Measurements from ENCODE around the gene SRCAP.
A peak's percentile ranks its signal among the peaks of the same experiment; 100 is the strongest.

The SRCAP gene

DNA sequence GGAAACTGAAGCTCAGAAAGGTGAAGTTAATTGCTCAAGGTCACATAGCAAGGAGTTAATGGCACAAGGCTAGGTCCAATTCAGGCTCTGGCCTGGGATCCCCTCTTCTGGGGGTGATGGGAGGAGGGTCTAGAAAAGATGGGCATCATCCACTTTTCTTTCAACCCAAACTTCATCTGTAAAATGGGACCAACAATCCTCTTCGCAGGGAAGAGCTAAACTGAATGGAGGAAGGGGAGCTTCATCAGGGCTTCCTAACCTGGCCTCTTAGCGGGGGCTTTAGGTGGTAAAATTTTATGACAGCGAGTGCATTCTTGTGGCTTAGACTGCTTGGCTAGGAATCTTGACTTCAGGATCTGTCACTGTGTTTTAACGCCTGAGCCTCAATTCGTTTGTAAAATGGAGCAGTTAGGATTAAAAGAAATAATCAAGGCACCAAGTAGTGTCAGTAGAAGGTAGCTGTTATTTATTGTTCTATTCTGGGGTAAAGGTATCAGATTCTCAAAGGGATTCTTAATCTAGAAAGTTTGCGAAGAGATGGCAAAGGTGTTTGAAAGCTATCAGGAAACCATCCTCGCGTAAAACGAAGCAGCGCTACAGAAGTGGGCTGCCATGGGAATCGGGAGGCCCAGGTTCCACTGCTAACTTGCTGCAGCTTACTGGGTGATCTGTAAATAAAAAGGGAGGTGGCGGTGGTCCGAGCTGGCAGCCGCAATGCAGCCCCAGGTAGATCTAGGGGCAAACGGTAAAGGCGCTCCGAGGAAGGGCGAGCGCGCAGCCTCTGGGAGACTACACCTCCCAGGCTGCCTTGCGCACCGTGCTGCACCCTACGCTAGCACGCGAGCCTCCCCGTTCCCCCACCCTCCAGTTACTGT lies 1.5 kb upstream of the SRCAP start:
- Histone ChIP-seq H4K20me1 (ENCODE audit: insufficient read depth, low read length, poor library complexity, severe bottlenecking) (peaks cover 28% of the 10 kb centered on the region), H3F3A (ENCODE audit: low read depth) (peaks cover 4% of the 10 kb centered on the region), H3K4me1 (ENCODE audit: insufficient read depth, low read length, poor library complexity, severe bottlenecking) (peaks cover 33% of the 10 kb centered on the region), H3K27me3 (ENCODE audit: insufficient read depth, low read length, poor library complexity, severe bottlenecking) (peaks cover 4% of the 10 kb centered on the region), H2AFZ (ENCODE audit: low read length) (peak overlapping the region; percentile 56), H3K79me2 (ENCODE audit: insufficient read depth, low read length) (peaks cover 42% of the 10 kb centered on the region), H3K9me2 (replicated peaks; ENCODE audit: low read depth, low read length) (no peaks in the 10 kb centered on the region), H3K36me3 (ENCODE audit: insufficient read depth, low read length) (peaks cover 21% of the 10 kb centered on the region; the same call in 1 of the 2 replicates), H3K9me3 (ENCODE audit: insufficient read depth, low read depth, low read length) (no peaks in the 10 kb centered on the region), H3K4me3 (ENCODE audit: low read length, poor library complexity, severe bottlenecking) (peak overlapping the region; percentile 93), H3K4me2 (ENCODE audit: low read depth, low read length, poor library complexity, severe bottlenecking) (peak overlapping the region; percentile 71), H3K9ac (ENCODE audit: low read depth, low read length, poor library complexity, severe bottlenecking) (peak overlapping the region; percentile 100)
- no peak for TF ChIP-seq CTCF (conservative IDR thresholded peaks at IDR 0.05; ENCODE audit: low read length)
- TF ChIP-seq EZH2phosphoT487 (IDR thresholded peaks at IDR 0.05; ENCODE audit: borderline replicate concordance): no peak

GRCh38 chr16:30698139-30698815 lies 694 bp upstream of the SRCAP start:
- Histone ChIP-seq H3K79me2 (ENCODE audit: insufficient read depth, low read length) (peaks cover 46% of the 10 kb centered on the region), H3K4me1 (ENCODE audit: insufficient read depth, low read length, poor library complexity, severe bottlenecking) (peaks cover 31% of the 10 kb centered on the region), H3K9me3 (ENCODE audit: insufficient read depth, low read depth, low read length) (no peaks in the 10 kb centered on the region), H4K20me1 (ENCODE audit: insufficient read depth, low read length, poor library complexity, severe bottlenecking) (peaks cover 28% of the 10 kb centered on the region), H3K9ac (ENCODE audit: low read depth, low read length, poor library complexity, severe bottlenecking) (peak overlapping the region; percentile 100), H3K36me3 (ENCODE audit: insufficient read depth, low read length) (peaks cover 25% of the 10 kb centered on the region; the same call in 1 of the 2 replicates), H3F3A (ENCODE audit: low read depth) (peaks cover 4% of the 10 kb centered on the region), H3K9me2 (replicated peaks; ENCODE audit: low read depth, low read length) (no peaks in the 10 kb centered on the region), H3K4me2 (ENCODE audit: low read depth, low read length, poor library complexity, severe bottlenecking) (peak overlapping the region; percentile 98), H3K4me3 (ENCODE audit: low read length, poor library complexity, severe bottlenecking) (peak overlapping the region; percentile 93), H3K27me3 (ENCODE audit: insufficient read depth, low read length, poor library complexity, severe bottlenecking) (peaks cover 4% of the 10 kb centered on the region), H2AFZ (ENCODE audit: low read length) (peak overlapping the region; percentile 84)
- TF ChIP-seq EZH2phosphoT487 (IDR thresholded peaks at IDR 0.05; ENCODE audit: borderline replicate concordance): no peak
- TF ChIP-seq CTCF (conservative IDR thresholded peaks at IDR 0.05; ENCODE audit: low read length): no peak

DNA sequence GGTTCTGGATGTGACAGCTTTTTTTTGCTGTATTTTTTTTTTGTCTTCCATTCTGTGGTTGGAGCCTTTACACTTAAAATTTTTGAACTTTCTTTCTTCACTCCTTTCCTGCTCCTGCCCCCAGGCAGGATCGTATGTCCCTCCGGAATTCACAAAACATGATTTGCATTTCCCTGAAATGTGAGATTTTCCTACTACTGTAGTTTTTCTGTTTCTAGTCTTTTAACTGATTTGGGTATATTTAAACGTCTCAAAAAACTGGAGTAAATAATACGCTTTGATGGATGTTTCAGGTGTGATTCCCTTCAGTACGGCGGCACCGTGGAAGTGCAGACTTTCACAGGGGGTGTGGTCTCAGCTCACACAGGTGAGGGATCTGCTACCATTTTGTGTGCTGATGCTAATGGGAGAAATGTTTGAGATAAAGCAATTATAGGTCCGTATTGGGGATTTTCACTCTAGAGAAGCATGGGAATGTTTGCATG lies 686 bp downstream of the SRCAP start:
- no peak overlapping the region for H2AFZ ChIP-seq (ENCODE audit: low read length)
- peaks cover 35% of the 10 kb centered on the region for H3K36me3 ChIP-seq (ENCODE audit: insufficient read depth, low read length)
- peaks cover 4% of the 10 kb centered on the region for H3K27me3 ChIP-seq (ENCODE audit: insufficient read depth, low read length, poor library complexity, severe bottlenecking)
- peak overlapping the region; percentile 98 for H3K4me2 ChIP-seq (ENCODE audit: low read depth, low read length, poor library complexity, severe bottlenecking)
- no peaks in the 10 kb centered on the region for H3K9me3 ChIP-seq (ENCODE audit: insufficient read depth, low read depth, low read length)
- H3K4me1 ChIP-seq (ENCODE audit: insufficient read depth, low read length, poor library complexity, severe bottlenecking): peaks cover 28% of the 10 kb centered on the region
- TF ChIP-seq EZH2phosphoT487 (IDR thresholded peaks at IDR 0.05; ENCODE audit: borderline replicate concordance) (no peak), CTCF (conservative IDR thresholded peaks at IDR 0.05; ENCODE audit: low read length) (no peak)
- H3F3A ChIP-seq (ENCODE audit: low read depth): peaks cover 4% of the 10 kb centered on the region
- no peaks in the 10 kb centered on the region for H3K9me2 ChIP-seq (replicated peaks; ENCODE audit: low read depth, low read length)
- peak overlapping the region; percentile 100 for H3K9ac ChIP-seq (ENCODE audit: low read depth, low read length, poor library complexity, severe bottlenecking)
- H3K79me2 ChIP-seq (ENCODE audit: insufficient read depth, low read length): peaks cover 49% of the 10 kb centered on the region
- peaks cover 28% of the 10 kb centered on the region for H4K20me1 ChIP-seq (ENCODE audit: insufficient read depth, low read length, poor library complexity, severe bottlenecking)
- H3K4me3 ChIP-seq (ENCODE audit: low read length, poor library complexity, severe bottlenecking): peak overlapping the region; percentile 93

Data from Loucy (cell line).